Measurements from ENCODE around the gene CELF4. TPM values are rescaled to one million over a fixed set of nuclear protein-coding genes. Genes with fewer than 3 reads are reported as not detected.
"Not testable (repeated sequence)": the region's sequence is repeated elsewhere in the genome, so short reads cannot be mapped to it uniquely, and the experiment has no call there.

Gene CELF4
- polyA plus RNA-seq, 2 donors: 0.02 to 0.06 TPM

GRCh38 chr18:37380546-37381110 is 185.0 kb downstream of the CELF4 start:
- Histone ChIP-seq H3K4me3 (ENCODE audit: low read depth in 1 of 2, low read length in 2 of 2) (no peak overlapping the region), H3K9me3 (ENCODE audit: control insufficient read depth in 2 of 2, insufficient read depth in 1 of 2, low read depth in 1 of 2, low read length in 1 of 2) (no peaks in the 10 kb centered on the region), H3K36me3 (ENCODE audit: control insufficient read depth in 2 of 2, insufficient read depth in 2 of 2, low read length in 1 of 2) (no peaks in the 10 kb centered on the region), H3K27me3 (ENCODE audit: control insufficient read depth in 1 of 2, insufficient read depth in 2 of 2, low read length in 2 of 2) (no peaks in the 10 kb centered on the region), H3K27ac (ENCODE audit: low read depth in 2 of 2, low read length in 1 of 2) (no peak overlapping the region), H3K4me1 (ENCODE audit: control insufficient read depth in 2 of 2, insufficient read depth in 2 of 2, low read length in 1 of 2) (peaks cover 0 to 4% of the 10 kb centered on the region in 2 donors)

DNA sequence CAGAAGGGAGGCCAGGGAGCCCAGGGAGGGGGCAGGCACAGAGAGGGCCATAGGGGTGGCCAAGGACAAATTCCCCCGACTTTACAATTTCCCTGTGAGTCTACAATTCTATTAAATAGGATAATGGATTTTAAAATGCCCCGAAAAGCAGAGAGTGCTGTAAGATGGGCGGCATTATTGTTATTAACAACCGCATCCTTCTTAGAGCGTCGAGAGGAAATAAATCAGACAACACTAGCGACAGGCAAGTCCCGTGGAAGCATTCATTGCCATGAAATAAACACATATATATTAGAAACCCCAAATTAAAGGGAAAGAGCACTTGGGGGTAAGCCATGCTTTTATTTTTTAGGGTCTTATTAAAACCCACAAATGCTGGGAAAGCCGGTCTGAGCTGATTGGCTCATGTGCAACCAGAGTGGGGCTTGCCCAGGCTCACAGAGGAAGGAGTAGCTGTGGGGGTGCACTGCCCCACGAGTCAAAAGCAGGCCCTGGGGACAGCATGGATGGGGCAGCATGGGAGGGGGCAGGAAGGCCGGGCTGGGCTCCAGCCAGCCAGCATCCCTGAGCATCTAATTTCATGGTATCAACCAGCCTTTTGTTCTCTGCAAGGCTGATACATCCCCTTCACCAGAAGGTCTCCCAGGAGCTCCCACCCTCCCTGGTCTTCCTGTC is 187.1 kb downstream of the CELF4 start:
- no peaks in the 10 kb centered on the region for H3K27me3 ChIP-seq (ENCODE audit: control insufficient read depth in 1 of 2, insufficient read depth in 2 of 2, low read length in 2 of 2)
- no peak overlapping the region for H3K4me3 ChIP-seq (ENCODE audit: low read depth in 1 of 2, low read length in 2 of 2)
- no peaks in the 10 kb centered on the region for H3K9me3 ChIP-seq (ENCODE audit: control insufficient read depth in 2 of 2, insufficient read depth in 1 of 2, low read depth in 1 of 2, low read length in 1 of 2)
- no peaks in the 10 kb centered on the region for H3K36me3 ChIP-seq (ENCODE audit: control insufficient read depth in 2 of 2, insufficient read depth in 2 of 2, low read length in 1 of 2)
- H3K27ac ChIP-seq (ENCODE audit: low read depth in 2 of 2, low read length in 1 of 2): no peak overlapping the region
- H3K4me1 ChIP-seq (ENCODE audit: control insufficient read depth in 2 of 2, insufficient read depth in 2 of 2, low read length in 1 of 2): peaks cover 0 to 4% of the 10 kb centered on the region in 2 donors
- 67 to 79% methylated on average over 11 of the region's 11 CpGs for WGBS, 2 donors

DNA sequence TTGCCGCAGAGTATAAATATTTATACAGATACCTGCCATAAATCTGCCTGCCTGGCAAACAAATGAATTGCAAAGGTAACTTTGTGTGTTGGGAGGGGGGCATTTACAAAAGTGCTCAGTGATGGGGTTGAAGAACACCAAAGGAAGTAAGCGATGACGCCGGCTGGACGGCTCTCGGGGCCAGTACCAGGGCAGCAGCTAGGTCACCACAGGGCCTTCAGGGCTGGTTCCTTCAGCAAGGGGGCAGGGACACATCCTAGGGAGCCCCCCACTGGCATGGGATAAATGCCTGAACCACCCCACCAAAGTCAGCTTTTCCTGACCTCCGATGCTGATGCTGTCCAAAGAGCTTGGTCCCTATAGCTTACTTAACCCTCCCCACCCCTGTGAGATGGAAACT is 190.4 kb downstream of the CELF4 start:
- Histone ChIP-seq H3K4me3 (ENCODE audit: low read depth in 1 of 2, low read length in 2 of 2) (no peak overlapping the region), H3K36me3 (ENCODE audit: control insufficient read depth in 2 of 2, insufficient read depth in 2 of 2, low read length in 1 of 2) (no peaks in the 10 kb centered on the region), H3K9me3 (ENCODE audit: control insufficient read depth in 2 of 2, insufficient read depth in 1 of 2, low read depth in 1 of 2, low read length in 1 of 2) (no peaks in the 10 kb centered on the region), H3K27me3 (ENCODE audit: control insufficient read depth in 1 of 2, insufficient read depth in 2 of 2, low read length in 2 of 2) (no peaks in the 10 kb centered on the region), H3K27ac (ENCODE audit: low read depth in 2 of 2, low read length in 1 of 2) (no peak overlapping the region), H3K4me1 (ENCODE audit: control insufficient read depth in 2 of 2, insufficient read depth in 2 of 2, low read length in 1 of 2) (no peaks in the 10 kb centered on the region)
- WGBS, 2 donors: 77 to 86% methylated on average over 7 of the region's 7 CpGs

GRCh38 chr18:37368110-37368954 is 197.3 kb downstream of the CELF4 start:
- Histone ChIP-seq H3K27me3 (ENCODE audit: control insufficient read depth in 1 of 2, insufficient read depth in 2 of 2, low read length in 2 of 2) (peaks cover 3 to 5% of the 10 kb centered on the region in 2 donors), H3K4me1 (ENCODE audit: control insufficient read depth in 2 of 2, insufficient read depth in 2 of 2, low read length in 1 of 2) (peaks cover 0 to 12% of the 10 kb centered on the region in 2 donors), H3K4me3 (ENCODE audit: low read depth in 1 of 2, low read length in 2 of 2) (no peak overlapping the region), H3K9me3 (ENCODE audit: control insufficient read depth in 2 of 2, insufficient read depth in 1 of 2, low read depth in 1 of 2, low read length in 1 of 2) (no peaks in the 10 kb centered on the region), H3K36me3 (ENCODE audit: control insufficient read depth in 2 of 2, insufficient read depth in 2 of 2, low read length in 1 of 2) (no peaks in the 10 kb centered on the region), H3K27ac (ENCODE audit: low read depth in 2 of 2, low read length in 1 of 2) (no peak overlapping the region)
- 29 to 44% methylated on average over 10 of the region's 10 CpGs for WGBS, 2 donors

GRCh38 chr18:37364237-37364636 is 201.4 kb downstream of the CELF4 start:
- H3K9me3 ChIP-seq (ENCODE audit: control insufficient read depth in 2 of 2, insufficient read depth in 1 of 2, low read depth in 1 of 2, low read length in 1 of 2): peaks cover 0 to 2% of the 10 kb centered on the region in 2 donors
- H3K4me1 ChIP-seq (ENCODE audit: control insufficient read depth in 2 of 2, insufficient read depth in 2 of 2, low read length in 1 of 2): peaks cover 0 to 29% of the 10 kb centered on the region in 2 donors
- peaks cover 3 to 5% of the 10 kb centered on the region in 2 donors for H3K27me3 ChIP-seq (ENCODE audit: control insufficient read depth in 1 of 2, insufficient read depth in 2 of 2, low read length in 2 of 2)
- H3K4me3 ChIP-seq (ENCODE audit: low read depth in 1 of 2, low read length in 2 of 2): no peak overlapping the region
- WGBS, 2 donors: 53 to 55% methylated on average over 2 of the region's 2 CpGs
- H3K36me3 ChIP-seq (ENCODE audit: control insufficient read depth in 2 of 2, insufficient read depth in 2 of 2, low read length in 1 of 2): no peaks in the 10 kb centered on the region
- no peak overlapping the region for H3K27ac ChIP-seq (ENCODE audit: low read depth in 2 of 2, low read length in 1 of 2)

DNA sequence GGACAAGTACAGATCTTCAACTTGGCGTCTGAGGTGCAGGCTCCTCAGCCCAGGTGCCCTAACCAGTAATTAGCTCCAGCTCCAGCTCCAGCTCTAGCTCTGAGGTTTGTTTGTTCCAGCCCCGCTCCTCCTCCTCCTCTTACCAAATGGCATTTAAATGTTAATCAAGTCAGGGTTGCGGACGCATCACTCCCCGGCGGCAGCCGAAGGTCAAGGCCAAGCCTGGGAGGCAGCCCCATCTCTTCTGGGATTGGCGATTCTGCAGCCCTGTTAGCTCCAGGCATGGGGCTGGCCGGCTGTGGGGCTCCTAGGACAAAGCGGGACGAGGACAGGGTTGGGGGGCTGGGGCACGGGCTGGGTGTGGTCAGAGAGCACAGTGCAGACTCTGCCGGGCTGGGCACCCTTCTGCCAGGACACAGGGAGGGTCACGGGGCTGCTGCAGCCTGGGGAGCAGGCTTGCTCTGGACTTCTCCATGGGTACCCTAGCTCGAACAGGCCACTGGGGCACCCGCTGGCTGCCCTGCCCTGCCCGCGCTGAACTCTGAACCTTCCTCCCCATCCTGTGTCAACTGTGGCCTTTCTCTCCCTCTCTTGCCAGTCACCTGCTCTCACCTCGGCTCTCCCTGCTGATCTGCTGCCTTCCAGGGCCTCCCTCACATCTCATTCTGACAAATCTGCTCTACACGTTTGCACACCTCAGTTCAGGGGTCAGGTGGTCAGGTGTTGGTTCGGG is 203.3 kb downstream of the CELF4 start:
- 40% methylated on average over 20 to 21 of the region's 21 CpGs for WGBS, 2 donors
- no peak overlapping the region for H3K27ac ChIP-seq (ENCODE audit: low read depth in 2 of 2, low read length in 1 of 2)
- H3K4me1 ChIP-seq (ENCODE audit: control insufficient read depth in 2 of 2, insufficient read depth in 2 of 2, low read length in 1 of 2): peaks cover 0 to 17% of the 10 kb centered on the region in 2 donors
- H3K4me3 ChIP-seq (ENCODE audit: low read depth in 1 of 2, low read length in 2 of 2): no peak overlapping the region
- peaks cover 0 to 2% of the 10 kb centered on the region in 2 donors for H3K9me3 ChIP-seq (ENCODE audit: control insufficient read depth in 2 of 2, insufficient read depth in 1 of 2, low read depth in 1 of 2, low read length in 1 of 2)
- H3K27me3 ChIP-seq (ENCODE audit: control insufficient read depth in 1 of 2, insufficient read depth in 2 of 2, low read length in 2 of 2): no peaks in the 10 kb centered on the region
- H3K36me3 ChIP-seq (ENCODE audit: control insufficient read depth in 2 of 2, insufficient read depth in 2 of 2, low read length in 1 of 2): no peaks in the 10 kb centered on the region

GRCh38 chr18:37361335-37362157 is 204.1 kb downstream of the CELF4 start:
- H3K27ac ChIP-seq (ENCODE audit: low read depth in 2 of 2, low read length in 1 of 2): no peak overlapping the region
- peaks cover 0 to 2% of the 10 kb centered on the region in 2 donors for H3K9me3 ChIP-seq (ENCODE audit: control insufficient read depth in 2 of 2, insufficient read depth in 1 of 2, low read depth in 1 of 2, low read length in 1 of 2)
- peaks cover 0 to 2% of the 10 kb centered on the region in 2 donors for H3K27me3 ChIP-seq (ENCODE audit: control insufficient read depth in 1 of 2, insufficient read depth in 2 of 2, low read length in 2 of 2)
- H3K4me1 ChIP-seq (ENCODE audit: control insufficient read depth in 2 of 2, insufficient read depth in 2 of 2, low read length in 1 of 2): peaks cover 0 to 17% of the 10 kb centered on the region in 2 donors
- no peaks in the 10 kb centered on the region for H3K36me3 ChIP-seq (ENCODE audit: control insufficient read depth in 2 of 2, insufficient read depth in 2 of 2, low read length in 1 of 2)
- WGBS, 2 donors: 32 to 38% methylated on average over 18 to 19 of the region's 19 CpGs
- H3K4me3 ChIP-seq (ENCODE audit: low read depth in 1 of 2, low read length in 2 of 2): no peak overlapping the region

- 73 to 77% methylated on average over 8 to 9 of the region's 9 CpGs for WGBS, 2 donors
Observed at GRCh38 chr18:37358061-37358460, 207.5 kb downstream of the CELF4 start.

More at GRCh38 chr18:37358061-37358460, 207.5 kb downstream of the CELF4 start:
- H3K27me3 ChIP-seq (ENCODE audit: control insufficient read depth in 1 of 2, insufficient read depth in 2 of 2, low read length in 2 of 2); H3K4me3 ChIP-seq (ENCODE audit: low read depth in 1 of 2, low read length in 2 of 2); H3K9me3 ChIP-seq (ENCODE audit: control insufficient read depth in 2 of 2, insufficient read depth in 1 of 2, low read depth in 1 of 2, low read length in 1 of 2); H3K36me3 ChIP-seq (ENCODE audit: control insufficient read depth in 2 of 2, insufficient read depth in 2 of 2, low read length in 1 of 2); H3K27ac ChIP-seq (ENCODE audit: low read depth in 2 of 2, low read length in 1 of 2): not testable (repeated sequence)
- H3K4me1 ChIP-seq (ENCODE audit: control insufficient read depth in 2 of 2, insufficient read depth in 2 of 2, low read length in 1 of 2): peaks cover 0 to 17% of the 10 kb centered on the region in 2 donors

Data from esophagus (tissue), 2 donors.